Activated T-helper 2 cell treated with anti-CD3 and anti-CD28 coated beads, Interferon-gamma antibody, Interleukin-2, Interleukin-4, amounts not matched to agents 10 μg/mL and 5 μg/mL and 100 μg/mL, durations not matched to agents 14 hours and 24 hours and 36 hours (primary cell): ENCODE measurements around the gene PYCR2. TPM values are rescaled to one million over a fixed set of nuclear protein-coding genes. Genes with fewer than 3 reads are reported as not detected.
"Not testable (repeated sequence)": the region's sequence is repeated elsewhere in the genome, so short reads cannot be mapped to it uniquely, and the experiment has no call there.

ENCODE experiments used
- DNase-seq: peaks from one replicate; pipeline ENCODE4 v3.0.0; 2021; ENCODE audit warnings: low spot score
- H3K27ac Mint-ChIP-seq: one replicate; pipeline ENCODE4 v1.8.0; 2021; ENCODE audit warnings: mixed read lengths
- H3K27me3 Mint-ChIP-seq: one replicate; pipeline ENCODE4 v1.8.0; 2021; ENCODE audit warnings: low read depth, mixed read lengths
- H3K36me3 Mint-ChIP-seq: one replicate; pipeline ENCODE4 v1.8.0; 2021; ENCODE audit warnings: low read depth, mixed read lengths
- H3K4me1 Mint-ChIP-seq: one replicate; pipeline ENCODE4 v1.8.0; 2021; ENCODE audit warnings: low read depth, mixed read lengths
- H3K4me3 Mint-ChIP-seq: one replicate; pipeline ENCODE4 v1.8.0; 2021; ENCODE audit warnings: low read depth, mild to moderate bottlenecking, moderate library complexity, mixed read lengths
- H3K9me3 Mint-ChIP-seq: one replicate; pipeline ENCODE4 v1.8.0; 2021; ENCODE audit warnings: mixed read lengths
- intact Hi-C: fragments of 100-400 bp; cut with micrococcal nuclease; formaldehyde crosslinking; loops from one replicate; pipeline ENCODE4 v1.15.1; 2023
- total RNA-seq: library from RNA; stranded (reverse); gene quantifications from 2 replicates; pipeline ENCODE4 v1.2.3, GENCODE V29; 2022

PYCR2 gene
- total RNA-seq, result 117 and 121 TPM in 2 replicates

DNA sequence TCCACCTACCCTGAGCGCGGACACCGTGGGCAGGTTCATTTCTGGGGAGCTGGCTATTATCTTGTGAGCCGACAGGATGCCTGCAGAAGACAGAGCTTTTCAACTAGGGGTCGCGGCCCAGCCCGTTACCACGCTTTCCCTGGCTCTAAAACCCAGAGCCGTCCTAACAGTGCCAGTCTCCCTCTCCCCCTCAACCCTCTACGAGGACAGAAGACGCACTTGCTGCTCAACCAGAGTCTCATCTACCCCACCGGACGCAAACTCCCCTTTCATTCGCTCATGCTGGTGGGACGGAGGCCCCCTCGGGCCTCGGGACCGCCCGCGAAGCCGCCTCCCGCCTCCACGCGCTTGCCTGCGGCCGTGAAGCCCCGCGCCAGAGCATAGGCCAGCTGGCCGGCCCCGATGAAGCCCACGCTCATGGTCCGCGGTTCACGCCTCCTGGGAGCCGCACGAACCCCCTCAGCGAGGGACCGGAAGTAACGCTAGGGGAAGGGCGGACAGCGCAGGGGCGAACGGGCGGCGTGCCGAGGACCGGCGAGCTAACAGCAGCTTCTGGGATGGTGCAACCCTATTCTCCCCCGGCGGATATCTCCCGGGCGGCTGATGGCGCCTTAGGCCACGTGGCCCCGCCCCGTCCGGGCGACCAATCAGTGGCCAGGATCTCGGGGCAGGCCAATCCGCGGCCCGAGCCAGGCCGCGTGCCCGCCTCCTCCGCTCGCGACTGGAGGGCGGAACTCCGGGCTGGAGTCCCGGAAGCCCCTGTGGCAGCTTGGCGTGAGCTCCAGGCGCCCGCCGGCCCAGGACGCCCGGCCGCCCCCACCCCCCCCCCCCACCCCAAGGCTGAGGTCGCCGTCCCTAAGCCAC, at the start of gene PYCR2:
PYCR2 (minus strand) TSS at position 559 of the 864 bp plus-strand sequence; CDS start at position 419, 140 bp downstream.
- H3K9me3 Mint-ChIP-seq, result no peaks in the 10 kb centered on the region
- no peaks in the 10 kb centered on the region for H3K27me3 Mint-ChIP-seq
- intact Hi-C loops, result loop anchor here (1.0 to 5.0 kb wide), 6 partner anchors 27 to 457 kb away; partner anchors contain the start of genes H3-3A, SDE2, SRP9 and TMEM63A
- peak within 1 kb of the TSS; percentile 91 for H3K27ac Mint-ChIP-seq
- H3K4me1 Mint-ChIP-seq, result peaks cover 43% of the 10 kb centered on the region
- H3K4me3 Mint-ChIP-seq, result peak within 1 kb of the TSS; percentile 92
- DNase-seq, result peak; percentile 94
- peaks cover 37% of the 10 kb centered on the region for H3K36me3 Mint-ChIP-seq

DNA sequence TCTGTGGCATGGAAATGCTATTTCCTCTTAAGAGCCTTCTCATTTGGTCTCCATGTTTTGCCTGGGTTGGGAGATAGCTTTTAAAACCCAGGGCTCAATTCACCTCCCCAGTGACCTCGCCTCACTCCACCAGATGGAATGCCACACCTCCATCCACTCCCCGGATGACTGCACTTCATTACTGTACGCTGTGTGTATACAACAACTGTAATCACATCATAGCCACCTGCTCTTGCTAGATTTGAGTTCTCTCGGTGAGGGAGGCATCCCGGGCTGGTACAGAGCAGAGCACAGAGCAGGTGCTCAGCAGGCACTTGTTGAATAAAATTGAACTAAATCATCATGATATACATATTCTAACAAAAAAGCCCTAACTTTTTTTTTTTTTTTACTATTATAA, 49.1 kb upstream of the PYCR2 start:
- DNase-seq, result no peak
- no peaks in the 10 kb centered on the region for H3K9me3 Mint-ChIP-seq
- no peak overlapping the region for H3K4me3 Mint-ChIP-seq
- no peaks in the 10 kb centered on the region for H3K27me3 Mint-ChIP-seq
- H3K36me3 Mint-ChIP-seq, result peaks cover 5% of the 10 kb centered on the region
- peaks cover 4% of the 10 kb centered on the region for H3K4me1 Mint-ChIP-seq
- intact Hi-C loops, result loop anchor here (5.0 kb wide), 1 partner anchor 421 kb away; no protein-coding TSS in a partner anchor
- no peak overlapping the region for H3K27ac Mint-ChIP-seq

DNA sequence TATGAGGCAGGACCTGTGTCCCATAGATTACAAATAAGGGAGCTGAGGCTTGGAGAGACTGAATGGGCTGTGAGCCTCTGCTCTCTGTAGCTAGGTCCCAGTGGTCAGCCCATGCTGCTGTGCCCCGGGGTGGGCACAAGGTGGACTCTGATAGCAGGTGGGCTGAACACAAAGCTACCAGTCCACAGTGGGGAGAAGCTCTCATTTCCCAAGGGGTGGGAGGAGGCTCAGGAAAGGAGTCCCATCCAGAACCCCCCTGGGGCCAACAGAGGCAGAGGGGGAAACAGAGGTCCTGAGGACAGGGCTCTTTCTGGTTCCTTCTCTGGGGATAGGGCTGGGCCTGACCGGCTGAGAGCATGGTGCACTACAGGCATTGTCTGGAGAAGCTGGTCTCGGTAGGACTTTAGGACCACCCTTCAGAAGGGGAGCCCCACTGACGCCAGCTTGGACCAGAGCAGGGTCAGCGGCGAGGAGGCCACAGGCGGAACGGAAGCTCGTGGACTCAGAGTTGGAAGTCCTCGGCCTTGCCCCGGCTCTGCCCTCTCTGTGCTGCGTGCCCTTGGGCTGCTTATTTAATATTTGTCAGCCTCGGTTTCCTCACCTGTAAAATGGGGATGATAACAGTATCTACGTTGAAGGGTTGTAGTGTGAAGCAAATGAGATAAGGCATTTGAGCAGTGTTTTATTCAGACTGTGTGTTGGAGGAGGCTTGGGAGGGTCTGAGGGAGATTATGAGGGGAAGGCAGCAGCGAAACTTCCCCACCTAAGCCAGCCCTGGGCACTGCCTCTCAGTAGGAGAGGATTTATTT, 48.5 kb upstream of the PYCR2 start:
- intact Hi-C loops, result loop anchor here (5.0 kb wide), 1 partner anchor 420 kb away; no protein-coding TSS in a partner anchor
- no peaks in the 10 kb centered on the region for H3K27me3 Mint-ChIP-seq
- no peak overlapping the region for H3K4me3 Mint-ChIP-seq
- peaks cover 4% of the 10 kb centered on the region for H3K36me3 Mint-ChIP-seq
- H3K9me3 Mint-ChIP-seq, result no peaks in the 10 kb centered on the region
- DNase-seq, result no peak
- no peak overlapping the region for H3K27ac Mint-ChIP-seq
- H3K4me1 Mint-ChIP-seq, result peaks cover 4% of the 10 kb centered on the region

DNA sequence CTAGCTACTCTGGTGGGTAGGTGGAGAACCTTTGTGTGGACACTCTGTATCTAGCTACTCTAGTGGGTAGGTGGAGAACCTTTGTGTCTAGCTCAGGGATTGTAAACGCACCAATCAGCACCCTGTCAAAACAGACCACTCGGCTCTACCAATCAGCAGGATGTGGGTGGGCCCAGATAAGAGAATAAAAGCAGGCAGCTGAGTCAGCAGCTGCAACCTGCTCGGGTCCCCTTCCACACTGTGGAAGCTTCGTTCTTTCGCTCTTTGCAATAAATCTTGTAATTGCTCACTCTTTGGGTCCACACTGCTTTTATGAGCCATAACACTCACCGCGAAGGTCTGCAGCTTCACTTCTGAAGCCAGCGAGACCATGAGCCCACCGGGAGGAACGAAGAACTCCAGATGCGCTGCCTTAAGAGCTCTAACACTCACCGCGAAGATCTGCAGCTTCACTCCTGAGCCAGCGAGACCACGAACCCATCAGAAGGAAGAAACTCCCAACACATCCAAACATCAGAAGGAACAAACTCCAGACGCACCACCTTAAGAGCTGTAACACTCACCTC, 46.6 kb upstream of the PYCR2 start:
- H3K4me1 Mint-ChIP-seq, H3K36me3 Mint-ChIP-seq, H3K27me3 Mint-ChIP-seq, H3K4me3 Mint-ChIP-seq, H3K27ac Mint-ChIP-seq, DNase-seq, H3K9me3 Mint-ChIP-seq: not testable (repeated sequence)
- intact Hi-C loops, result loop anchor here (5.0 kb wide), 1 partner anchor 418 kb away; no protein-coding TSS in a partner anchor

DNA sequence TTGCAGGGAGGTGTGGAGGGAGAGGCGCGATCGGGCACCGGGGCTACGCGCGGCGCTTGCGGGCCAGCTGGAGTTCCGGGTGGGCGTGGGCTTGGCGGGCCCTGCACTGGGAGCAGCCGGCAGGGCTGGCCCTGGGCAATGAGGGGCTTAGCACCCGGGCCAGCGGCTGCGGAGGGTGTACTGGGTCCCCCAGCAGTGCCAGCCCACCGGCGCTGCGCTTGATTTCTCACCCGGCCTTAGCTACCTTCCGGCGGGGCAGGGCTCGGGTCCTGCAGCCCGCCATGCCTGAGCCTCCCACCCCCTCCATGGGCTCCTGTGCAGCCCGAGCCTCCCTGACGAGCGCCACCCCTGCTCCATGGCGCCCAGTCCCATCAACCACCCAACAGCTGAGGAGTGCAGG, 45.7 kb upstream of the PYCR2 start:
- not testable (repeated sequence) for H3K4me1 Mint-ChIP-seq, DNase-seq, H3K4me3 Mint-ChIP-seq, H3K27me3 Mint-ChIP-seq, H3K27ac Mint-ChIP-seq, H3K9me3 Mint-ChIP-seq, H3K36me3 Mint-ChIP-seq
- intact Hi-C loops, result loop anchor here (5.0 kb wide), 1 partner anchor 417 kb away; no protein-coding TSS in a partner anchor

GRCh38 chr1:225965231-225965630, 41.2 kb upstream of the PYCR2 start:
- intact Hi-C loops, result no loop called here
- H3K27ac Mint-ChIP-seq, result no peak overlapping the region
- H3K27me3 Mint-ChIP-seq, result peaks cover 10% of the 10 kb centered on the region
- H3K9me3 Mint-ChIP-seq, result no peaks in the 10 kb centered on the region
- H3K4me1 Mint-ChIP-seq, result peaks cover 2% of the 10 kb centered on the region
- no peak overlapping the region for H3K4me3 Mint-ChIP-seq
- no peak for DNase-seq
- no peaks in the 10 kb centered on the region for H3K36me3 Mint-ChIP-seq

GRCh38 chr1:225963735-225964530, 39.9 kb upstream of the PYCR2 start:
- Mint-ChIP-seq H3K27me3 (peaks cover 10% of the 10 kb centered on the region), H3K4me1 (peaks cover 2% of the 10 kb centered on the region), H3K27ac (no peak overlapping the region), H3K4me3 (no peak overlapping the region), H3K9me3 (no peaks in the 10 kb centered on the region), H3K36me3 (no peaks in the 10 kb centered on the region)
- intact Hi-C loops, result no loop called here
- DNase-seq, result no peak

DNA sequence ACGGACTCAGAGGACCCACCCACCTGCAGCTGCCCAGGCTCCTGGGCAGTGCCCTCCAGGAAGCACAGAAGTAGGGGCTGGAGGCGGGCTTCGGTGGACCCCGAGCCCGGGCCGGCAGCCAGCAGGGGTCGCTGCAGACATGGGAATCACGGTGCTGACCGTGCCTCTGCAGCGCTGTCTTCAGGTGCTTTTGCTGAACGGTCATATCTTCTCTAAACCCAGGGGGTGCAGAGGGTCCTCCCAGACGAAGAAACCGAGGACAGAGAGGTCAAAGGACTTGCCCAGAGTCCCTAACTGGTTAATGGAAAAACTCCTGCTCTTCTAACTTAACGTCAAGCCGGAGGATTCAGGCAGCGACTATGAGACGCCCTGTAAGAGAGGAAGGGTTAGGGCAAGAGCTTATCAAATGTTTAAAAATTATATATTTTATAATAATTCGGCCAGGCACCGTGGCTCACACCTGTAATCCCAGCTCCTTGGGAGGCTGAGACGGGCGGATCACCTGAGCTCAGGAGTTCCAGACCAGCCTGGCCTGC, 38.5 kb upstream of the PYCR2 start:
- Mint-ChIP-seq H3K4me1 (peaks cover 2% of the 10 kb centered on the region), H3K36me3 (no peaks in the 10 kb centered on the region), H3K27me3 (peaks cover 10% of the 10 kb centered on the region), H3K27ac (no peak overlapping the region), H3K4me3 (no peak overlapping the region), H3K9me3 (no peaks in the 10 kb centered on the region)
- peak; percentile 41 for DNase-seq
- intact Hi-C loops, result no loop called here

DNA sequence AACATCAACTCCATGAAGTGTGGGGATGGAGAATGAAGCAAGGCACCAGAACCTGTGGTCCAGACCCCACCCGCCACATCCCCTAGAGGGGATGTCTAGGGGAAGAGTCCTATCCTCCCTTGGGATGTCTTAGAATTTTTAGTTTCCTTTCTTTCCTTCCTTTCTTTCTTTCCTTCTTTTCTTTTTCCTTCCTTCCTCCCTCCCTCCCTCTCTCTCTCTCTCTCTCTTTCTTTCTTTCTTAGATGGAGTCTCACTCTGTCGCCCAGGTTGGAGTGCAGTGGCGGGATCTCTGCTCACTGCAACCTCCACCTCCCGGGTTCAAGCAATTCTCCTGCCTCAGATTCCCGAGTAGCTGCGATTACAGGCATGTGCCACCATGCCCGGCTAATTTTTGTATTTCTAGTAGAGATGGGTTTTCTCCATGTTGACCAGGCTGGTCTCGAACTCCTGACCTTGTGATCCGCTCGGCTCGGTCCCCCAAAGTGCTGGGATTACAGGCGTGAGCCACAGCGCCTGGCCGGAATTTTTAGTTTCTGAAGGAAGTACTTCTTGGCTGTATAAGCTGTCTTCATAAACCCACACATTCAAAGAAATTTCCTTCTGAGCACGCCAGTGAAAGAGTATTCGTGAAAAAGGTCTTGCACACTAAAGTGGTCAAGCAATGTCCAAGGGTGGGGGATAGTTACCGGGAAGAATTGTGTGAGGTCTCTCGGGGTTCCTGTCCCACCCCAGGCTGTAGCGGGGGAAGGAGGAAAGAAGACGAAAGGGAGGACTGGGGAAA, 37.8 kb upstream of the PYCR2 start:
- Mint-ChIP-seq H3K36me3 (no peaks in the 10 kb centered on the region), H3K4me3 (no peak overlapping the region), H3K9me3 (no peaks in the 10 kb centered on the region), H3K4me1 (peaks cover 2% of the 10 kb centered on the region), H3K27ac (no peak overlapping the region), H3K27me3 (peaks cover 10% of the 10 kb centered on the region)
- DNase-seq, result no peak
- intact Hi-C loops, result no loop called here

- intact Hi-C loops, result no loop called here
- no peak for DNase-seq
- Mint-ChIP-seq H3K4me3 (no peak overlapping the region), H3K27me3 (peaks cover 16% of the 10 kb centered on the region), H3K4me1 (peaks cover 2% of the 10 kb centered on the region), H3K9me3 (no peaks in the 10 kb centered on the region), H3K36me3 (no peaks in the 10 kb centered on the region), H3K27ac (no peak overlapping the region)
Observed at GRCh38 chr1:225958041-225958440, 34.0 kb upstream of the PYCR2 start.

- Mint-ChIP-seq H3K27ac (no peak overlapping the region), H3K36me3 (no peaks in the 10 kb centered on the region), H3K4me1 (no peaks in the 10 kb centered on the region), H3K4me3 (no peak overlapping the region), H3K27me3 (peaks cover 17% of the 10 kb centered on the region), H3K9me3 (no peaks in the 10 kb centered on the region)
- DNase-seq, result no peak
- intact Hi-C loops, result no loop called here
Observed at GRCh38 chr1:225954753-225955152, 30.7 kb upstream of the PYCR2 start.
